Liver (tissue), 9 donors: ENCODE results near the gene PALMD. TPM values are rescaled to one million over a fixed set of nuclear protein-coding genes. Genes with fewer than 3 reads are reported as not detected.
A peak's percentile ranks its signal among the peaks of the same experiment; 100 is the strongest.

ENCODE experiments used
- DNase-seq: peaks from one replicate; pipeline ENCODE4 v3.0.0-alpha.2; 2017; ENCODE audit warnings: low spot score
- H3K27ac ChIP-seq, 2 donors: one replicate each; pipeline ENCODE4 v1.7.0; 2013; ENCODE audit warnings: inconsistent platforms in 2 of 2, low read length in 2 of 2, control low read depth in 1 of 2, low read depth in 1 of 2, mild to moderate bottlenecking in 1 of 2
- H3K27me3 ChIP-seq, 4 donors: one replicate each; pipeline versions ENCODE4 v1.6.1 to v1.7.0; 2013; ENCODE audit warnings: low read length in 3 of 4, inconsistent platforms in 1 of 4, mild to moderate bottlenecking in 1 of 4, moderate library complexity in 1 of 4; ENCODE audit not compliant: control insufficient read depth in 4 of 4, insufficient read depth in 4 of 4
- H3K36me3 ChIP-seq, 4 donors: one replicate each; pipeline versions ENCODE4 v1.6.1 to v1.7.0; 2013; ENCODE audit warnings: low read length in 3 of 4, mild to moderate bottlenecking in 3 of 4, low read depth in 1 of 4, moderate library complexity in 1 of 4; ENCODE audit not compliant: control insufficient read depth in 4 of 4, insufficient read depth in 3 of 4
- H3K4me1 ChIP-seq, 4 donors: one replicate each; pipeline versions ENCODE4 v1.6.1 to v1.7.0; 2013; ENCODE audit warnings: low read length in 3 of 4, mild to moderate bottlenecking in 3 of 4, moderate library complexity in 1 of 4; ENCODE audit not compliant: control insufficient read depth in 4 of 4, insufficient read depth in 4 of 4
- H3K4me3 ChIP-seq, 3 donors: one replicate each; pipeline versions ENCODE4 v1.6.1 to v1.7.0; 2013; ENCODE audit warnings: low read length in 3 of 3, control low read depth in 1 of 3, low read depth in 1 of 3, mild to moderate bottlenecking in 1 of 3
- H3K9ac ChIP-seq, 2 donors: one replicate each; pipeline ENCODE4 v1.7.0; 2013; ENCODE audit warnings: low read length in 2 of 2, mild to moderate bottlenecking in 2 of 2, moderate library complexity in 2 of 2, control low read depth in 1 of 2, low read depth in 1 of 2
- H3K9me3 ChIP-seq, 4 donors: one replicate each; pipeline versions ENCODE4 v1.6.1 to v1.7.0; 2013; ENCODE audit warnings: low read length in 3 of 4; ENCODE audit not compliant: control insufficient read depth in 4 of 4
- EGR1 ChIP-seq, 2 donors: IDR thresholded peaks; 2 replicates each; pipeline ENCODE4 v1.6.1; 2016 to 2018; ENCODE audit warnings: antibody characterized with exemption in 2 of 2, low read depth in 2 of 2
- FOXA1 ChIP-seq: IDR thresholded peaks from 2 replicates; pipeline ENCODE4 v1.6.1; 2016; ENCODE audit warnings: antibody characterized with exemption
- FOXA2 ChIP-seq: IDR thresholded peaks from 2 replicates; pipeline ENCODE4 v1.6.1; 2016; ENCODE audit warnings: antibody characterized with exemption
- GABPA ChIP-seq, 2 donors: IDR thresholded peaks in 1 of 2; conservative IDR thresholded peaks in 1 of 2; 2 replicates each; pipeline ENCODE4 v1.6.1; 2016; ENCODE audit warnings: antibody characterized with exemption in 2 of 2, mild to moderate bottlenecking in 1 of 2, moderate library complexity in 1 of 2
- HNF4A ChIP-seq, 2 donors: conservative IDR thresholded peaks; 2 replicates each; pipeline ENCODE4 v1.6.1; 2016; ENCODE audit warnings: antibody characterized with exemption in 2 of 2, mild to moderate bottlenecking in 2 of 2
- HNF4G ChIP-seq: IDR thresholded peaks from 2 replicates; pipeline ENCODE4 v1.6.1; 2016; ENCODE audit warnings: antibody characterized with exemption
- JUND ChIP-seq, 2 donors: IDR thresholded peaks; 2 replicates each; pipeline ENCODE4 v1.6.1; 2016; ENCODE audit warnings: antibody characterized with exemption in 2 of 2
- NR2F2 ChIP-seq: IDR thresholded peaks from 2 replicates; pipeline ENCODE4 v1.6.1; 2016; ENCODE audit warnings: antibody characterized with exemption
- RAD21 ChIP-seq, 2 donors: IDR thresholded peaks; 2 replicates each; pipeline ENCODE4 v1.6.1; 2016; ENCODE audit warnings: antibody characterized with exemption in 2 of 2, mild to moderate bottlenecking in 2 of 2
- RXRA ChIP-seq, 2 donors: IDR thresholded peaks; 2 replicates each; pipeline ENCODE4 v1.6.1; 2017 to 2018; ENCODE audit warnings: antibody characterized with exemption in 2 of 2, mild to moderate bottlenecking in 1 of 2
- SP1 ChIP-seq: IDR thresholded peaks from 2 replicates; pipeline ENCODE4 v1.6.1; 2018; ENCODE audit warnings: antibody characterized with exemption, mild to moderate bottlenecking
- TAF1 ChIP-seq: conservative IDR thresholded peaks from 2 replicates; pipeline ENCODE4 v1.6.1; 2016; ENCODE audit warnings: antibody characterized with exemption, mild to moderate bottlenecking
- YY1 ChIP-seq: IDR thresholded peaks from 2 replicates; pipeline ENCODE4 v1.6.1; 2016; ENCODE audit warnings: antibody characterized with exemption, mild to moderate bottlenecking
- WGBS: extraction: QIAGEN DNeasy Blood & Tissue Kit; methylation state at CpG from one replicate; pipeline ENCODE4 v1.1.7; 2013; 5-methylcytosine and 5-hydroxymethylcytosine counted together
- polyA plus RNA-seq, 2 donors: library from polyadenylated mRNA; stranded (reverse) in 1 of 2; unstranded in 1 of 2; fragments of 200-250 nt in 1 of 2; fragments of >200 nt in 1 of 2; fragmentation: Nextera tagmentation in 1 of 2; extraction: Ambion mirVana in 1 of 2; gene quantifications; one replicate each; pipeline versions ENCODE4 v1.2.1 to v1.2.3, GENCODE V29; 2013 to 2015
- total RNA-seq, 2 donors: library from RNA; depleted of rRNA; stranded (reverse); fragments of >200 nt; gene quantifications; one replicate each; pipeline ENCODE4 v1.2.3, GENCODE V29; 2014
- TF ChIP-seq, protein P1 (sequence below): fragments of 150-350 bp; IDR thresholded peaks from 2 replicates; pipeline ENCODE4 v1.5.1; 2017; ENCODE audit warnings: improper control_type of control experiment, low read depth, low read length; ENCODE audit not compliant: missing input control
- TF ChIP-seq, protein P2 (sequence below): IDR thresholded peaks from 2 replicates; pipeline ENCODE4 v1.6.1; 2016; ENCODE audit warnings: antibody characterized with exemption, mild to moderate bottlenecking
- donor health status: healthy.
- donor health status: healthy.
- donor health status: healthy.
- donor health status: healthy.
- donor health status: healthy.

Gene PALMD
- total and polyA plus RNA-seq, 4 donors, result 9.7 to 24.0 (median 19.5) TPM

DNA sequence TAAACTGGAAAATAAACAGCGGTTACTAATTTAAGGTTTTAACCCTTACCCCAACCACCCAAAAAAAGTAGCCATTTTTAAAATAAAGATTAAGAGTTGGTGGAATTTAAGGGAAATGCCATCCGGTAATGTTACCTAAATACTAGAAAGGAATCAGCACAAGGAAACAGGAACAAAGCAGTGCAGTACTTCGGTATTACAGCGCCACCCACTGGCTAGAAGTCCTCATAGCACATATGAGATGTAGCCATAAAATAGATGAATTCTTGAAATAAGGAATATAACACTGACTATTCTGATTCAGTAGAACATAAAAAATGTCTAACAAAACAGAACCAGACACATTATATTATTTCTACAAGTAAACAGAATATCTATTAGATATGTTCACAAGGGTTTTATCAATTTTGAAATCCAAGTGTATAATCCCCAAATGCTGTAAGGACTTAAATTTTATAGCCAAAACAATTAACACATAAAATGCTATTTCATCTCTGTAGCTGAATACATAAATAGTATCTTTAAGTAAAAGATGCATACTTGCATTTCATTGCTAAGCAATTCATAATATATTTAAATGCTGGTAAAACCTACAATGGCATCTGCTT is 61.7 kb downstream of the PALMD start:
- DNase-seq, result peak; percentile 73
- 26% methylated on average over 4 of the region's 4 CpGs for whole genome bisulfite sequencing
- H3K9me3 ChIP-seq, result no peaks in the 10 kb centered on the region
- H3K27me3 ChIP-seq, result no peaks in the 10 kb centered on the region
- H3K4me1 ChIP-seq, result no peaks in the 10 kb centered on the region
- H3K27ac ChIP-seq, result no peak overlapping the region
- TF ChIP-seq, protein P1, sequence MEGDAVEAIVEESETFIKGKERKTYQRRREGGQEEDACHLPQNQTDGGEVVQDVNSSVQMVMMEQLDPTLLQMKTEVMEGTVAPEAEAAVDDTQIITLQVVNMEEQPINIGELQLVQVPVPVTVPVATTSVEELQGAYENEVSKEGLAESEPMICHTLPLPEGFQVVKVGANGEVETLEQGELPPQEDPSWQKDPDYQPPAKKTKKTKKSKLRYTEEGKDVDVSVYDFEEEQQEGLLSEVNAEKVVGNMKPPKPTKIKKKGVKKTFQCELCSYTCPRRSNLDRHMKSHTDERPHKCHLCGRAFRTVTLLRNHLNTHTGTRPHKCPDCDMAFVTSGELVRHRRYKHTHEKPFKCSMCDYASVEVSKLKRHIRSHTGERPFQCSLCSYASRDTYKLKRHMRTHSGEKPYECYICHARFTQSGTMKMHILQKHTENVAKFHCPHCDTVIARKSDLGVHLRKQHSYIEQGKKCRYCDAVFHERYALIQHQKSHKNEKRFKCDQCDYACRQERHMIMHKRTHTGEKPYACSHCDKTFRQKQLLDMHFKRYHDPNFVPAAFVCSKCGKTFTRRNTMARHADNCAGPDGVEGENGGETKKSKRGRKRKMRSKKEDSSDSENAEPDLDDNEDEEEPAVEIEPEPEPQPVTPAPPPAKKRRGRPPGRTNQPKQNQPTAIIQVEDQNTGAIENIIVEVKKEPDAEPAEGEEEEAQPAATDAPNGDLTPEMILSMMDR, result peak; percentile 89
- TF ChIP-seq HNF4A (conservative IDR thresholded peaks at IDR 0.05), result no peak
- peak; percentile 94 to 95 for TF ChIP-seq RAD21 (IDR thresholded peaks at IDR 0.05)
- H3K36me3 ChIP-seq, result peaks cover 7 to 58% (median 40%) of the 10 kb centered on the region in 4 donors
- H3K4me3 ChIP-seq, result no peak overlapping the region
- H3K9ac ChIP-seq, result no peak overlapping the region

DNA sequence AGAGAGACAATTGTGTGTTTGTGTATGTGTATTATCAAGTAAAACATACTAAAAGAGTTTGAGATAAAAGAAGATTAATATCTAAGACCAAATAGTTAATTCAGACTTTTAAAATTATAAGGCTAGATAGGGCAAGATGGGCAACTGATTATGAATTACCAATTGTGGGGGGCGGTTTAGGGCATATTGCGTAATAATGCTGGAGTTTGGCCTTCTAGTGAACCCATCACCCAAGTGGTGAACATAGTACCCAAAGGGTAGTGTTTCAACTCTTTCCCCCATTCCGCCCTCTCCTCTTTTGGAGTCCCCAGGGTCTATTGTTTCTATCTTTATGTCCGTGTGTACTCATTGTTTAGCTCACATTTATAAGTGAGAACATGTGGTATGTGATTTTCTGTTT is 65.1 kb downstream of the PALMD start:
- no peaks in the 10 kb centered on the region for H3K9me3 ChIP-seq
- TF ChIP-seq, protein P2, sequence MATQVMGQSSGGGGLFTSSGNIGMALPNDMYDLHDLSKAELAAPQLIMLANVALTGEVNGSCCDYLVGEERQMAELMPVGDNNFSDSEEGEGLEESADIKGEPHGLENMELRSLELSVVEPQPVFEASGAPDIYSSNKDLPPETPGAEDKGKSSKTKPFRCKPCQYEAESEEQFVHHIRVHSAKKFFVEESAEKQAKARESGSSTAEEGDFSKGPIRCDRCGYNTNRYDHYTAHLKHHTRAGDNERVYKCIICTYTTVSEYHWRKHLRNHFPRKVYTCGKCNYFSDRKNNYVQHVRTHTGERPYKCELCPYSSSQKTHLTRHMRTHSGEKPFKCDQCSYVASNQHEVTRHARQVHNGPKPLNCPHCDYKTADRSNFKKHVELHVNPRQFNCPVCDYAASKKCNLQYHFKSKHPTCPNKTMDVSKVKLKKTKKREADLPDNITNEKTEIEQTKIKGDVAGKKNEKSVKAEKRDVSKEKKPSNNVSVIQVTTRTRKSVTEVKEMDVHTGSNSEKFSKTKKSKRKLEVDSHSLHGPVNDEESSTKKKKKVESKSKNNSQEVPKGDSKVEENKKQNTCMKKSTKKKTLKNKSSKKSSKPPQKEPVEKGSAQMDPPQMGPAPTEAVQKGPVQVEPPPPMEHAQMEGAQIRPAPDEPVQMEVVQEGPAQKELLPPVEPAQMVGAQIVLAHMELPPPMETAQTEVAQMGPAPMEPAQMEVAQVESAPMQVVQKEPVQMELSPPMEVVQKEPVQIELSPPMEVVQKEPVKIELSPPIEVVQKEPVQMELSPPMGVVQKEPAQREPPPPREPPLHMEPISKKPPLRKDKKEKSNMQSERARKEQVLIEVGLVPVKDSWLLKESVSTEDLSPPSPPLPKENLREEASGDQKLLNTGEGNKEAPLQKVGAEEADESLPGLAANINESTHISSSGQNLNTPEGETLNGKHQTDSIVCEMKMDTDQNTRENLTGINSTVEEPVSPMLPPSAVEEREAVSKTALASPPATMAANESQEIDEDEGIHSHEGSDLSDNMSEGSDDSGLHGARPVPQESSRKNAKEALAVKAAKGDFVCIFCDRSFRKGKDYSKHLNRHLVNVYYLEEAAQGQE, result no peak
- TF ChIP-seq HNF4G (no peak), FOXA2 (no peak), JUND (IDR thresholded peaks at IDR 0.05) (no peak), FOXA1 (no peak), RAD21 (IDR thresholded peaks at IDR 0.05) (no peak), RXRA (IDR thresholded peaks at IDR 0.05) (no peak), GABPA (IDR thresholded peaks at IDR 0.05 in 1 of 2, conservative IDR thresholded peaks at IDR 0.05 in 1 of 2) (no peak), TAF1 (no peak), EGR1 (IDR thresholded peaks at IDR 0.05; ENCODE audit: low read depth in 2 of 2) (no peak), YY1 (no peak), NR2F2 (no peak), SP1 (no peak), HNF4A (conservative IDR thresholded peaks at IDR 0.05) (no peak)
- TF ChIP-seq, protein P1, result no peak
- no peak overlapping the region for H3K27ac ChIP-seq
- H3K4me3 ChIP-seq, result no peak overlapping the region
- no peak for DNase-seq
- H3K36me3 ChIP-seq, result peaks cover 7 to 67% (median 59%) of the 10 kb centered on the region in 4 donors
- no peaks in the 10 kb centered on the region for H3K27me3 ChIP-seq
- H3K9ac ChIP-seq, result no peak overlapping the region
- H3K4me1 ChIP-seq, result no peaks in the 10 kb centered on the region
- WGBS, result 93% methylated on average over 4 of the region's 4 CpGs
